Body of pancreas (tissue), 4 donors: Measurements from ENCODE around the gene ADAMTS3.

Source experiments
- POLR2A ChIP-seq, 3 donors: fragments of 450-650 bp; IDR thresholded peaks; one replicate each; pipeline ENCODE4 v1.6.1; 2016; ENCODE audit warnings: antibody characterized with exemption in 3 of 3, mild to moderate bottlenecking in 2 of 3
- TF ChIP-seq, protein P1 (sequence below), 7 experiments: fragments of 450-650 bp in 4 of 7; fragments of 200-600 bp in 3 of 7; sonication (generic) in 3 of 7; IDR thresholded peaks; one replicate each; pipeline ENCODE4 v1.5.1; 2016 to 2019; ENCODE audit warnings: antibody characterized with exemption in 7 of 7

DNA sequence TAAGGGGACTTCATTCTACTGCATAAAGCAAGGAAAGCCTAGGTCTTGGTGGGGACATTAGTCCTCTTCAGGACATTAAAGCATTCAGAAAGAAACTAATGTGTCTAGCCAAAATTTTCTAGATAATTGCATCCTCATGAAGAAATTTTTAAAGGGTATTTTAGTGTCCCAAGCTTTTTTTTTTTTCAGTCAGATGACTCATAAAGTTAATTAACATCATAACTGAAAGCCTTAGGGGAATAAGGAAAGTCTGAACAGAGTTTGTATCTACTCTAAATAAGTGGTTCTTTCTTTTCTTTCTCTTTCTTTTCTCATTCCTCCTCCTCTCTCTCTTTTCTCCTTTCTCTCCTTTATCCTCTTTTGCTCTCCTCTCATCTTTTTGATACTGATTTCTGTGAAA lies 202.4 kb downstream of the ADAMTS3 start:
- TF ChIP-seq, protein P1, sequence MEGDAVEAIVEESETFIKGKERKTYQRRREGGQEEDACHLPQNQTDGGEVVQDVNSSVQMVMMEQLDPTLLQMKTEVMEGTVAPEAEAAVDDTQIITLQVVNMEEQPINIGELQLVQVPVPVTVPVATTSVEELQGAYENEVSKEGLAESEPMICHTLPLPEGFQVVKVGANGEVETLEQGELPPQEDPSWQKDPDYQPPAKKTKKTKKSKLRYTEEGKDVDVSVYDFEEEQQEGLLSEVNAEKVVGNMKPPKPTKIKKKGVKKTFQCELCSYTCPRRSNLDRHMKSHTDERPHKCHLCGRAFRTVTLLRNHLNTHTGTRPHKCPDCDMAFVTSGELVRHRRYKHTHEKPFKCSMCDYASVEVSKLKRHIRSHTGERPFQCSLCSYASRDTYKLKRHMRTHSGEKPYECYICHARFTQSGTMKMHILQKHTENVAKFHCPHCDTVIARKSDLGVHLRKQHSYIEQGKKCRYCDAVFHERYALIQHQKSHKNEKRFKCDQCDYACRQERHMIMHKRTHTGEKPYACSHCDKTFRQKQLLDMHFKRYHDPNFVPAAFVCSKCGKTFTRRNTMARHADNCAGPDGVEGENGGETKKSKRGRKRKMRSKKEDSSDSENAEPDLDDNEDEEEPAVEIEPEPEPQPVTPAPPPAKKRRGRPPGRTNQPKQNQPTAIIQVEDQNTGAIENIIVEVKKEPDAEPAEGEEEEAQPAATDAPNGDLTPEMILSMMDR (IDR thresholded peaks at IDR 0.05), result no peak
- no peak for TF ChIP-seq POLR2A (IDR thresholded peaks at IDR 0.05)
